GM12878 (cell line): ENCODE results near the gene GLRA1. TPM values are rescaled to one million over a fixed set of nuclear protein-coding genes. Genes with fewer than 3 reads are reported as not detected.

Experiments used
- ATAC-seq: fragments of 200-7000 bp; cut with Tn5 transposase; 3 replicates; pipeline ENCODE4 v1.9.1; 2020; ENCODE audit warnings: mild to moderate bottlenecking, moderate library complexity
- BruUV-seq: library from RNA; stranded (reverse); fragments of 400-500 nt; replicated peaks from 2 replicates; lab custom pipeline; 2021; lab: Mats Ljungman, UMichigan
- CTCF ChIA-PET: fragments of 300-600 bp; sonication (Branson Sonifier 250); formaldehyde crosslinking; extraction: SDS; loops from one replicate; lab custom pipeline; 2021; ENCODE audit warnings: inconsistent platforms; lab: Yijun Ruan, JAX
- POLR2A ChIA-PET: fragments of 350-600 bp; formaldehyde crosslinking; extraction: SDS; loops from one replicate; lab custom pipeline; 2021; ENCODE audit warnings: inconsistent platforms; lab: Charles Lee
- RAD21 ChIA-PET: fragments of 300-600 bp; sonication (Branson Sonifier 250); formaldehyde crosslinking; loops from one replicate; lab custom pipeline; 2023; ENCODE audit warnings: antibody characterized with exemption; ENCODE audit not compliant: unreplicated experiment; lab: Charles Lee
- SMC1A ChIA-PET: fragments of 300-600 bp; sonication (Branson Sonifier 250); formaldehyde crosslinking; loops from one replicate; lab custom pipeline; 2023; ENCODE audit not compliant: unreplicated experiment, uncharacterized antibody; lab: Charles Lee
- DNase-seq: peaks from one replicate; pipeline ENCODE4 v3.0.0-alpha.2; 2011; ENCODE audit warnings: low read depth, low spot score
- FAIRE-seq: peaks from 3 replicates; lab custom pipeline; 2011; peaks lifted over from hg19 to GRCh38; lab: Jason Lieb, UNC
- H2AFZ ChIP-seq: 2 replicates; pipeline ENCODE4 v1.6.0; 2011; ENCODE audit warnings: low read depth, low read length, control low read depth; ENCODE audit not compliant: control insufficient read depth
- H3K27ac ChIP-seq: 2 replicates; pipeline ENCODE4 v1.5.1; 2011; ENCODE audit warnings: control low read depth; ENCODE audit not compliant: control insufficient read depth, insufficient read depth
- H3K27me3 ChIP-seq, 2 experiments: replicated peaks in 1 of 2; 2 replicates each; pipeline versions ENCODE4 v1.6.0 to v1.6.1; 2011; ENCODE audit warnings: low read length in 1 of 2; ENCODE audit not compliant: control insufficient read depth in 2 of 2, insufficient read depth in 2 of 2
- H3K36me3 ChIP-seq, 2 experiments: 2 replicates each; pipeline ENCODE4 v1.5.1; 2011; ENCODE audit warnings: low read length in 1 of 2; ENCODE audit not compliant: control insufficient read depth in 2 of 2, insufficient read depth in 2 of 2
- H3K4me1 ChIP-seq: 2 replicates; pipeline ENCODE4 v1.6.1; 2011; ENCODE audit warnings: mild to moderate bottlenecking, low read length, moderate library complexity, mixed read lengths; ENCODE audit not compliant: control insufficient read depth, insufficient read depth
- H3K4me2 ChIP-seq: 2 replicates; pipeline ENCODE4 v1.6.0; 2011; ENCODE audit warnings: control low read depth; ENCODE audit not compliant: control insufficient read depth, insufficient read depth
- H3K4me3 ChIP-seq: fragments of 200-600 bp; sonication (generic); 2 replicates; pipeline ENCODE4 v1.5.1; 2016
- H3K79me2 ChIP-seq: 2 replicates; pipeline ENCODE4 v1.6.0; 2011; ENCODE audit warnings: low read length; ENCODE audit not compliant: control insufficient read depth, insufficient read depth
- H3K9ac ChIP-seq: 2 replicates; pipeline ENCODE4 v1.8.0; 2011; ENCODE audit warnings: low read length, control low read depth, mixed read lengths; ENCODE audit not compliant: control insufficient read depth, insufficient read depth
- H3K9me3 ChIP-seq: replicated peaks from 3 replicates; pipeline ENCODE4 v1.5.1; 2011; ENCODE audit warnings: mild to moderate bottlenecking, low read length; ENCODE audit not compliant: control insufficient read depth, insufficient read depth
- H4K20me1 ChIP-seq: 2 replicates; pipeline ENCODE4 v1.6.0; 2011; ENCODE audit not compliant: control insufficient read depth, insufficient read depth
- CBX5 ChIP-seq: sonication (generic); IDR thresholded peaks from 2 replicates; pipeline ENCODE4 v1.6.1; 2016; ENCODE audit warnings: low read depth, moderate library complexity, mild to moderate bottlenecking, inconsistent platforms
- CHD4 ChIP-seq: fragments of 200-600 bp; sonication (generic); IDR thresholded peaks from 2 replicates; pipeline ENCODE4 v1.6.1; 2016; ENCODE audit warnings: mild to moderate bottlenecking
- CREB1 ChIP-seq: IDR thresholded peaks from 2 replicates; pipeline ENCODE4 v1.6.1; 2012; ENCODE audit warnings: low read depth, mild to moderate bottlenecking, inconsistent platforms
- CTCF ChIP-seq, 3 experiments: IDR thresholded peaks in 2 of 3; conservative IDR thresholded peaks in 1 of 3; 2 replicates each; pipeline ENCODE4 v1.5.1; 2011; ENCODE audit warnings: low read depth in 3 of 3, low read length in 3 of 3, mild to moderate bottlenecking in 3 of 3, control low read depth in 2 of 3, moderate library complexity in 2 of 3, inconsistent platforms in 1 of 3, mixed read lengths in 1 of 3; ENCODE audit not compliant: control insufficient read depth in 2 of 3, insufficient read depth in 1 of 3; ENCODE audit errors: extremely low read depth in 1 of 3
- EZH2 ChIP-seq: IDR thresholded peaks from 2 replicates; pipeline ENCODE4 v1.6.1; 2012; ENCODE audit warnings: low read depth, mild to moderate bottlenecking, control low read depth, inconsistent platforms, low read length, borderline replicate concordance; ENCODE audit not compliant: control insufficient read depth
- FOXK2 ChIP-seq: fragments of 450-650 bp; IDR thresholded peaks from 2 replicates; pipeline ENCODE4 v1.6.1; 2017; ENCODE audit warnings: mild to moderate bottlenecking, moderate library complexity
- IKZF2 ChIP-seq, 2 experiments: fragments of 450-650 bp; IDR thresholded peaks; 2 replicates each; pipeline ENCODE4 v1.6.1; 2017; ENCODE audit warnings: mild to moderate bottlenecking in 2 of 2, moderate library complexity in 2 of 2
- MEF2A ChIP-seq: IDR thresholded peaks from 2 replicates; pipeline ENCODE4 v1.6.1; 2011; ENCODE audit warnings: low read depth, mild to moderate bottlenecking, low read length, moderate library complexity; ENCODE audit not compliant: insufficient read depth
- MEF2B ChIP-seq: fragments of 450-650 bp; IDR thresholded peaks from 2 replicates; pipeline ENCODE4 v1.6.1; 2018; ENCODE audit warnings: mild to moderate bottlenecking, moderate library complexity; ENCODE audit not compliant: partially characterized antibody, poor library complexity, severe bottlenecking
- MXI1 ChIP-seq: fragments of 150-350 bp; IDR thresholded peaks from 2 replicates; pipeline ENCODE4 v1.6.1; 2011; ENCODE audit warnings: low read depth, mild to moderate bottlenecking, inconsistent platforms, low read length, improper control_type of control experiment
- NFYA ChIP-seq: IDR thresholded peaks from 2 replicates; pipeline ENCODE4 v1.6.1; 2011; ENCODE audit warnings: low read depth, mild to moderate bottlenecking, low read length, improper control_type of control experiment, borderline replicate concordance
- NFYB ChIP-seq: IDR thresholded peaks from 2 replicates; pipeline ENCODE4 v1.6.1; 2011; ENCODE audit warnings: low read depth, mild to moderate bottlenecking, low read length, improper control_type of control experiment, moderate library complexity; ENCODE audit not compliant: insufficient read depth
- PAX8 ChIP-seq: fragments of 450-650 bp; IDR thresholded peaks from 2 replicates; pipeline ENCODE4 v1.6.1; 2017; ENCODE audit warnings: mild to moderate bottlenecking, moderate library complexity
- POLR2AphosphoS2 ChIP-seq: IDR thresholded peaks from 2 replicates; pipeline ENCODE4 v1.6.1; 2011; ENCODE audit warnings: low read depth, mild to moderate bottlenecking, low read length, improper control_type of control experiment, moderate library complexity
- SREBF1 ChIP-seq: IDR thresholded peaks from 2 replicates; pipeline ENCODE4 v1.6.1; 2012; ENCODE audit warnings: mild to moderate bottlenecking, low read length
- SRF ChIP-seq, 2 experiments: IDR thresholded peaks; 2 replicates each; pipeline ENCODE4 v1.6.1; 2011; ENCODE audit warnings: low read depth in 2 of 2, low read length in 2 of 2, mild to moderate bottlenecking in 1 of 2, moderate library complexity in 1 of 2
- SUPT20H ChIP-seq: IDR thresholded peaks from 2 replicates; pipeline ENCODE4 v1.6.1; 2011; ENCODE audit warnings: low read depth, mild to moderate bottlenecking, low read length, moderate library complexity, borderline replicate concordance; ENCODE audit not compliant: control insufficient read depth
- WGBS: methylation state at CpG from one replicate; pipeline ENCODE4 v1.1.6; 2016; ENCODE audit warnings: low lambda C conversion rate; ENCODE audit not compliant: insufficient replicate concordance, insufficient coverage; ENCODE audit errors: missing lambda C conversion rate; 5-methylcytosine and 5-hydroxymethylcytosine counted together
- in situ Hi-C: fragments of 300-500 bp; cut with MboI; formaldehyde crosslinking; loops from 9 replicates; pipeline ENCODE4 v1.14.3; 2018; ENCODE audit warnings: mixed read lengths
- intact Hi-C: fragments of 100-400 bp; cut with micrococcal nuclease; formaldehyde crosslinking; loops from one replicate; pipeline ENCODE4 v1.14.2; 2022; ENCODE audit not compliant: unreplicated experiment
- polyA plus RNA-seq, 11 experiments: library from polyadenylated mRNA; depleted of rRNA in 4 of 11; unstranded in 6 of 11; stranded (reverse) in 5 of 11; fragments of >200 nt; fragmentation: Nextera tagmentation in 4 of 11; fragmentation: Illumina TruSeq in 1 of 11; extraction: Ambion mirVana in 4 of 11; extraction: Trizol in 1 of 11; gene quantifications; 1 replicate in 1 of 11; 2 replicates in 10 of 11; pipeline versions ENCODE4 v1.2.1 to v1.2.3, GENCODE V29; 2011 to 2016; ENCODE audit warnings: inconsistent platforms in 2 of 11, missing spikeins in 2 of 11, low read depth in 1 of 11
- total RNA-seq, 4 experiments: library from RNA; depleted of rRNA in 3 of 4; stranded (reverse); fragments of >200 nt in 3 of 4; fragmentation: Illumina TruSeq in 1 of 4; extraction: Trizol in 1 of 4; gene quantifications; 2 replicates each; pipeline versions ENCODE4 v1.2.1 to v1.2.3, GENCODE V29; 2013 to 2021

Gene GLRA1
- total and polyA plus RNA-seq, 10 of the 15 experiments (the other 5 are each of a cell fraction or from before 2014, with no cell fraction given), result not detected

GRCh38 chr5:151949113-151949512 is 24.5 kb upstream of the GLRA1 start:
- SMC1A ChIA-PET, result interaction anchor here (1.3 to 1.7 kb wide), 3 partner anchors 12 to 124 kb away, joined by 3 to 4 read pairs (median 3); no protein-coding TSS in a partner anchor
- POLR2A ChIA-PET, result no interaction called here

GRCh38 chr5:151947931-151948608 is 23.4 kb upstream of the GLRA1 start:
- Histone ChIP-seq H3K79me2 (no peaks in the 10 kb centered on the region), H3K9ac (no peak overlapping the region), H3K4me3 (no peak overlapping the region), H3K27me3 (no peaks in the 10 kb centered on the region), H3K9me3 (no peaks in the 10 kb centered on the region), H3K36me3 (no peaks in the 10 kb centered on the region), H3K27ac (no peak overlapping the region), H3K4me1 (no peaks in the 10 kb centered on the region), H2AFZ (peak overlapping the region; percentile 28), H3K4me2 (no peak overlapping the region; the same call in 1 of the 2 replicates), H4K20me1 (no peaks in the 10 kb centered on the region)
- ATAC-seq (peak; percentile 79), DNase-seq (no peak), FAIRE-seq (no peak)
- ChIA-PET CTCF (interaction anchor here (0.9 to 1.9 kb wide), 2 partner anchors 9 to 123 kb away, joined by 3 to 7 read pairs; no protein-coding TSS in a partner anchor), RAD21 (interaction anchor here (0.6 to 1.0 kb wide), 2 partner anchors 46 to 123 kb away, joined by 3 read pairs; no protein-coding TSS in a partner anchor), POLR2A (no interaction called here), SMC1A (interaction anchor here (0.8 to 1.7 kb wide), 5 partner anchors 9 to 123 kb away, joined by 3 to 4 read pairs (median 3); no protein-coding TSS in a partner anchor)
- WGBS, result 17% methylated on average over 5 of the region's 5 CpGs
- in situ Hi-C loops, result no loop called here
- intact Hi-C loops, result no loop called here
- no TSS peak for BruUV-seq
- TF ChIP-seq NFYA (no peak), CTCF (IDR thresholded peaks at IDR 0.05 in 2 of 3, conservative IDR thresholded peaks at IDR 0.05 in 1 of 3; ENCODE audit: control insufficient read depth in 2 of 3, extremely low read depth in 1 of 3, insufficient read depth in 1 of 3, low read depth in 3 of 3, low read length in 3 of 3) (no peak), SUPT20H (no peak), FOXK2 (no peak), CREB1 (no peak), PAX8 (no peak), CHD4 (no peak)

More at GRCh38 chr5:151949113-151949512, 24.5 kb upstream of the GLRA1 start:
- TF ChIP-seq EZH2 (no peak), MXI1 (no peak), POLR2AphosphoS2 (no peak), NFYB (no peak), MEF2B (no peak), SREBF1 (no peak), CBX5 (no peak), IKZF2 (IDR thresholded peaks at IDR 0.05) (no peak), MEF2A (no peak), SRF (IDR thresholded peaks at IDR 0.05; ENCODE audit: low read depth in 2 of 2, low read length in 2 of 2) (no peak)
- TF ChIP-seq, all 136 proteins: peak for 0
- no TSS peak for BruUV-seq
- no peaks in the 10 kb centered on the region for H4K20me1 ChIP-seq
- no peak for DNase-seq
- H3K27me3 ChIP-seq, result no peaks in the 10 kb centered on the region
- H3K36me3 ChIP-seq, result no peaks in the 10 kb centered on the region
- no peak overlapping the region for H3K9ac ChIP-seq
- H3K4me1 ChIP-seq, result no peaks in the 10 kb centered on the region
- RAD21 ChIA-PET, result no interaction called here
- H3K4me3 ChIP-seq, result no peak overlapping the region
- in situ Hi-C loops, result no loop called here
- no peak for FAIRE-seq
- H3K79me2 ChIP-seq, result no peaks in the 10 kb centered on the region
- H2AFZ ChIP-seq, result no peak overlapping the region
- CTCF ChIA-PET, result interaction anchor here (0.9 to 1.9 kb wide), 2 partner anchors 8 to 124 kb away, joined by 3 to 7 read pairs; no protein-coding TSS in a partner anchor
- no peak overlapping the region for H3K27ac ChIP-seq
- H3K4me2 ChIP-seq, result no peak overlapping the region
- 22% methylated on average over 3 of the region's 3 CpGs for WGBS
- intact Hi-C loops, result no loop called here
- ATAC-seq, result no peak
- no peaks in the 10 kb centered on the region for H3K9me3 ChIP-seq
